GM23248 (cell line): ENCODE measurements around the gene PDHX. TPM values are rescaled to one million over a fixed set of nuclear protein-coding genes. Genes with fewer than 3 reads are reported as not detected.
A peak's percentile ranks its signal among the peaks of the same experiment; 100 is the strongest.

Experiments
- DNase-seq: peaks from one replicate; pipeline ENCODE4 v3.0.0-alpha.2; 2015
- H2AFZ ChIP-seq: fragments of 200-600 bp; sonication (generic); 2 replicates; pipeline ENCODE4 v1.6.1; 2016; ENCODE audit warnings: antibody characterized with exemption
- H3F3A ChIP-seq: fragments of 200-600 bp; sonication (generic); 2 replicates; pipeline ENCODE4 v1.6.1; 2016; ENCODE audit warnings: mild to moderate bottlenecking, antibody characterized with exemption, mixed run types; ENCODE audit not compliant: insufficient read depth
- H3K27ac ChIP-seq: fragments of 200-600 bp; sonication (generic); 2 replicates; pipeline ENCODE4 v1.5.1; 2016; ENCODE audit warnings: mild to moderate bottlenecking
- H3K27me3 ChIP-seq: fragments of 200-600 bp; sonication (generic); replicated peaks from 2 replicates; pipeline ENCODE4 v1.6.1; 2016; ENCODE audit warnings: mild to moderate bottlenecking; ENCODE audit not compliant: insufficient read depth
- H3K36me3 ChIP-seq: fragments of 200-600 bp; sonication (generic); 2 replicates; pipeline ENCODE4 v1.6.1; 2016; ENCODE audit warnings: low read depth, mild to moderate bottlenecking
- H3K4me1 ChIP-seq: fragments of 200-600 bp; sonication (generic); 2 replicates; pipeline ENCODE4 v1.6.1; 2016; ENCODE audit warnings: mild to moderate bottlenecking; ENCODE audit not compliant: insufficient read depth
- H3K4me2 ChIP-seq: fragments of 200-600 bp; sonication (generic); one replicate; pipeline ENCODE4 v1.6.1; 2016; ENCODE audit warnings: mild to moderate bottlenecking; ENCODE audit not compliant: unreplicated experiment
- H3K4me3 ChIP-seq: fragments of 200-600 bp; sonication (generic); 2 replicates; pipeline ENCODE4 v1.5.1; 2016; ENCODE audit warnings: mild to moderate bottlenecking
- H3K79me2 ChIP-seq: fragments of 200-600 bp; sonication (generic); 2 replicates; pipeline ENCODE4 v1.6.1; 2016; ENCODE audit warnings: mild to moderate bottlenecking; ENCODE audit not compliant: insufficient read depth
- H3K9ac ChIP-seq: fragments of 200-600 bp; sonication (generic); 2 replicates; pipeline ENCODE4 v1.6.1; 2016; ENCODE audit warnings: mild to moderate bottlenecking
- H3K9me2 ChIP-seq: fragments of 200-600 bp; sonication (generic); 2 replicates; pipeline ENCODE4 v1.6.1; 2016; ENCODE audit warnings: mixed run types, mild to moderate bottlenecking, moderate library complexity; ENCODE audit not compliant: insufficient read depth
- H3K9me3 ChIP-seq: fragments of 200-600 bp; sonication (generic); one replicate; pipeline ENCODE4 v1.6.1; 2017; ENCODE audit warnings: low read depth
- H4K20me1 ChIP-seq: fragments of 200-600 bp; sonication (generic); 2 replicates; pipeline ENCODE4 v1.6.0; 2016; ENCODE audit not compliant: insufficient read depth
- EZH2 ChIP-seq: fragments of 200-600 bp; sonication (generic); IDR thresholded peaks from 2 replicates; pipeline ENCODE4 v1.6.1; 2018; ENCODE audit warnings: antibody characterized with exemption, mild to moderate bottlenecking; ENCODE audit not compliant: insufficient read depth, poor library complexity, severe bottlenecking
- EZH2phosphoT487 ChIP-seq: fragments of 200-600 bp; sonication (generic); IDR thresholded peaks from 2 replicates; pipeline ENCODE4 v1.6.1; 2018; ENCODE audit warnings: antibody characterized with exemption, moderate library complexity, mild to moderate bottlenecking, low read depth; ENCODE audit not compliant: insufficient read depth
- WGBS, 2 experiments: methylation state at CpG; one replicate each; pipeline ENCODE4 v1.1.6; 2015 to 2017; ENCODE audit warnings: low lambda C conversion rate in 2 of 2, low coverage in 1 of 2; ENCODE audit errors: missing lambda C conversion rate in 2 of 2; 5-methylcytosine and 5-hydroxymethylcytosine counted together
- in situ Hi-C: fragments of 300-500 bp; cut with MboI; formaldehyde crosslinking; loops from 2 replicates; pipeline ENCODE4 v1.15.0; 2020
- polyA plus RNA-seq: library from polyadenylated mRNA; unstranded; fragments of >200 nt; fragmentation: Nextera tagmentation; extraction: Ambion mirVana; gene quantifications from 2 replicates; pipeline ENCODE4 v1.2.1, GENCODE V29; 2016
- total RNA-seq: library from RNA; depleted of rRNA; stranded (reverse); fragments of >200 nt; shearing (Covaris generic); gene quantifications from 2 replicates; pipeline ENCODE4 v1.2.3, GENCODE V29; 2014

Gene PDHX
- total and polyA plus RNA-seq, 2 experiments from 2014 or later, result 36.1 to 40.1 TPM

DNA sequence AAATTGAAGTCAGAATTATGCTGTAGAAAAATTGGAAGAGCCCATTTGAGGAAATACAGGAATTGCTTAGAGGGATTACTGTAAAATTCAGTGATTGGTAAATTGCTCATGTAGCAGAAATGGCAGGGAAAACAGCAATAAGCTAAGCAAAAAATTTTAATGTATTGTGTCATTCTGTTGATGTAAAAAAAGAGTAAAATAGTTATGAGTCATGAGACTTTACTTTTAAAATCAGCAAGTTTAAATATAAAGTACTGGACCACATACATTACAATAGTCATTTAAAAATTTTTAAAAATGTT, 10.4 kb downstream of the PDHX start:
- H3F3A ChIP-seq, result peaks cover 14% of the 10 kb centered on the region; the same call in 1 of the 2 replicates
- peak overlapping the region; percentile 22; the same call in 1 of the 2 replicates for H3K9ac ChIP-seq
- H3K4me1 ChIP-seq, result peaks cover 50% of the 10 kb centered on the region
- no peak overlapping the region for H2AFZ ChIP-seq
- peak; percentile 75 for DNase-seq
- peaks cover 97% of the 10 kb centered on the region for H3K79me2 ChIP-seq
- no peaks in the 10 kb centered on the region for H3K27me3 ChIP-seq
- peak overlapping the region; percentile 35 for H3K4me3 ChIP-seq
- TF ChIP-seq EZH2 (no peak), EZH2phosphoT487 (no peak)
- 0 out of 2 replicates have a peak, but pooled peaks cover 3% of the 10 kb centered on the region for H4K20me1 ChIP-seq
- H3K9me3 ChIP-seq, result no peaks in the 10 kb centered on the region
- H3K9me2 ChIP-seq, result no peaks in the 10 kb centered on the region
- H3K36me3 ChIP-seq, result no peaks in the 10 kb centered on the region; the same call in 1 of the 2 replicates
- in situ Hi-C loops, result loop anchor here (10.0 kb wide), 1 partner anchor 488 kb away; the partner anchor contains the start of gene SLC1A2
- peak overlapping the region; percentile 58 for H3K4me2 ChIP-seq
- peak overlapping the region; percentile 41 for H3K27ac ChIP-seq

DNA sequence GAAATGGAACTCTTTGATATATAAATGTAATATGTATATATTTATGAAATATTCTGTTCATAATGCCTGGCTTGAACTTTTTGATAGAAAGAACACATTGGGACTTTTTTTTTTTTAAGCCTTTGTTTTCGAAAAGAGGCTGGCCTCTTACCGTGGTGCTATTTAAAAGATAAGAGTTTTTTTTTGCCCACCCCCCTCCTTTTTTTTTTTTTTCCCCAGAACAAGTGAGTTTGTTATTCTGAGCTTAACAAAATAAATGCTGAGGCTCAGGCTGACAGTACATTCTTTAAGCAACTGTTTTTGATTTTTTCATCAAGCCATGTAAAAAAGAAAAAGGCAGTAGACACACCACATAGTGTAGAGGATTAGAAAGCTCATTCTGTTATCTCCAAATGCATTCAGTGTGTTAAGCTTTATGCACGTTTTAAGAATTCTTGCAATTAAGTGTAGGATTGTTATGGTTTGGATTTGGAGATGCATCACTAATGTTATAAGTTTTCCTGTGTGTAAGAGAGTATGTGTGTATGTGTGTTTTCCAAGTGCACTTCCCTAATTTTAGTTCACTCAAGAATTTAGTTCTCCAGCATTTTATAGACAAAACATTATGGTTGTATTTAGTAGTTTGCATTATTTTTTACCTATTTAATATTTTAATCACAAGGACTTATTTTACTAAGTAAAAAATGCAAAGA, 12.0 kb downstream of the PDHX start:
- Histone ChIP-seq H3K27me3 (no peaks in the 10 kb centered on the region), H3K4me1 (peaks cover 48% of the 10 kb centered on the region), H3F3A (peaks cover 14% of the 10 kb centered on the region; the same call in 1 of the 2 replicates), H2AFZ (no peak overlapping the region), H3K4me3 (no peak overlapping the region), H3K27ac (no peak overlapping the region), H3K9ac (no peak overlapping the region), H3K79me2 (peaks cover 96% of the 10 kb centered on the region), H4K20me1 (0 out of 2 replicates have a peak, but pooled peaks cover 3% of the 10 kb centered on the region), H3K9me2 (no peaks in the 10 kb centered on the region), H3K9me3 (no peaks in the 10 kb centered on the region), H3K4me2 (no peak overlapping the region), H3K36me3 (peaks cover 12% of the 10 kb centered on the region)
- TF ChIP-seq EZH2phosphoT487 (no peak), EZH2 (no peak)
- in situ Hi-C loops, result loop anchor here (10.0 kb wide), 1 partner anchor 486 kb away; the partner anchor contains the start of gene SLC1A2
- WGBS, 2 experiments, result 86 to 88% methylated on average over 3 of the region's 3 CpGs
- no peak for DNase-seq

GRCh38 chr11:34928960-34929680, 12.7 kb downstream of the PDHX start:
- no peak overlapping the region for H3K4me2 ChIP-seq
- WGBS, 2 experiments, result 75 to 77% methylated on average over 7 of the region's 7 CpGs
- H2AFZ ChIP-seq, result no peak overlapping the region
- H3K4me3 ChIP-seq, result no peak overlapping the region
- H3K9me3 ChIP-seq, result no peaks in the 10 kb centered on the region
- no peak for TF ChIP-seq EZH2phosphoT487
- TF ChIP-seq EZH2, result no peak
- no peak overlapping the region for H3K9ac ChIP-seq
- peaks cover 14% of the 10 kb centered on the region for H3K36me3 ChIP-seq
- no peaks in the 10 kb centered on the region for H3K27me3 ChIP-seq
- no peak overlapping the region for H3K27ac ChIP-seq
- H3F3A ChIP-seq, result peaks cover 14% of the 10 kb centered on the region; the same call in 1 of the 2 replicates
- in situ Hi-C loops, result loop anchor here (10.0 kb wide), 1 partner anchor 486 kb away; the partner anchor contains the start of gene SLC1A2
- peaks cover 42% of the 10 kb centered on the region for H3K4me1 ChIP-seq
- no peak for DNase-seq
- H4K20me1 ChIP-seq, result 0 out of 2 replicates have a peak, but pooled peaks cover 3% of the 10 kb centered on the region
- no peaks in the 10 kb centered on the region for H3K9me2 ChIP-seq
- peaks cover 91% of the 10 kb centered on the region for H3K79me2 ChIP-seq

DNA sequence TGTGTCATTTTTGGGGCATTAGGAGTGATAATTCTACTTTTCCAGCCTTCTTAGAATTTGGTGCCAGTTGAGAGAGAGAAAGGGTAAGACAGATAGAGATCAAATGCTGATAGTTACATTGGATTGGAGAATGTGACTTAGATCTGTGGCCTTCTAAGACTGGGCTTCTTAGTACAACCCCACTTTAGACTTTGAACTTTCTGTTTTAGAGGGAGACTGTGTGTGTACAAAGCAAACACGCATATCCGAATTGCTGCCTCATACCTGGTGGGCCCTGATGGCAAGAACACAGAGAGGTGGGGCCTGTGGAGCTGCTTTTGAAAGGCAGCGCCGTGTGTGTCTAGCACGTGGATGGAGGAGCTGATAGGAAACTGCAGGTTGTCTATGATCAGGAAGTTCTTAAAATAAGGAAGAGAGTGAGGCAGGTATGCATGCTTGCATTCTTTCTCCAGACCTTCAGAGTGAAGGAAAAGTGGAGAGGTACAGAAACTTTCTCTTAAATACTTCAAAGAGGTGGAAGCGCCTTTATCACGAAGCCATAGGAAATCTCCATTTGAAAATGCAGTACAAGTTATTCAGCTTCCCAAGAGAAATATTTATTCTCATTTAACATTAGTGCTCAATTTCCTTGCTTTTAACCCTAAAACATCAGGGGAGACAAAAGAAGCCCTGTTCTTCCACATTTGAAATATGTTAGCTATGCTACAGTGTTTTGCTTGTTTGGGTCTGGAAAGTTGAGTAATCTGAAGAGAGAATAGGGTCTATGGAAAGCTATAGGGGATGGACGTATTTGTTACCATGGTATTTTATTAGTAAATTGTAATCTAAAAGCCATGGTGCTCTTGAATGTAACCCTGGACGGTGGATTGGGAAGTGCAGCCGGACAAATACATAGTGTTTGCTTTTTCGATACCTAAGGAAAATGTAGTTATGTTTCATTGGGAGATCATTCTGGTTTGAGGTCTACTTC, 13.7 kb downstream of the PDHX start:
- H3K4me2 ChIP-seq, result no peak overlapping the region
- no peaks in the 10 kb centered on the region for H3K9me3 ChIP-seq
- H3K79me2 ChIP-seq, result peaks cover 84% of the 10 kb centered on the region
- H4K20me1 ChIP-seq, result 0 out of 2 replicates have a peak, but pooled peaks cover 3% of the 10 kb centered on the region
- in situ Hi-C loops, result loop anchor here (10.0 kb wide), 1 partner anchor 485 kb away; the partner anchor contains the start of gene SLC1A2
- H3K4me3 ChIP-seq, result no peak overlapping the region
- H2AFZ ChIP-seq, result no peak overlapping the region
- no peaks in the 10 kb centered on the region for H3K27me3 ChIP-seq
- H3K27ac ChIP-seq, result no peak overlapping the region
- H3K9ac ChIP-seq, result no peak overlapping the region
- H3K4me1 ChIP-seq, result peaks cover 33% of the 10 kb centered on the region
- no peak for DNase-seq
- peaks cover 14% of the 10 kb centered on the region for H3K36me3 ChIP-seq
- H3K9me2 ChIP-seq, result no peaks in the 10 kb centered on the region
- TF ChIP-seq EZH2phosphoT487 (no peak), EZH2 (no peak)
- 95 to 96% methylated on average over 11 of the region's 11 CpGs for WGBS, 2 experiments
- H3F3A ChIP-seq, result peaks cover 10% of the 10 kb centered on the region; the same call in 1 of the 2 replicates
